ENCODE data around the gene MYL9.

DNA sequence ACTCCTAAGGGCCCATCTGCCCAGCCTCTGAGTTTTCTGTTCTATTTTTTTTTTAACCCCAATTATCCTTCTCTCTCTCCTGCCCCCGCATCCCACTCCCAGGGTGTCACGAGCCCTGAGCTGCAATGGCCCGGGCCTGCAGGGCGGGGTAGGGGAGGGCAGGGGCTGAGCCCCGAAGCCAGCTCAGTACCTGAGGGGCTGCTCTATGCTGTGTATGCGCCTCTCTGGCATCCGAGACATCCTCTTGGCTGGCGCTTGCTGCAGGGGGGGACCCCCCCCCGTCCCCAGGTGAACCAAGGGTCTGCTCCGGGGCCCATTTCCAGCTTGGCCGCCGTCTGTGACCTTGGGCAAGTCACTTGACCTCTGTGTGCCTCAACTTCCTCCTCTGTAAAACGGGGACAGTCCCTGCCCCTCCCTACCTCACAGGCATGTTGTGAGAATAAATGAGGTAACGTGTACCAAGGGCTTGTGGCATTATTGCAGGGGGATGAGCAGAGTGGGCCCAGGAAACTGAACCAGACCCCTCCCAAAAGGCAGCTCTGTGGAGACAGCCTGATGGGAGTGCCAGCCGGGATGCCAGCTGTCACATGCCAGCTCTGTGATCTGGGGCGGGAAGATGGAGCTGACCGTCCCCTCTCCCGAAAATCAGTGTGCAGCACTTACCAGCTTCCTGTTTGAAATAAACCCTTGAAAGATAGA, 13.0 kb upstream of the MYL9 start:
- TF ChIP-seq, protein P1, sequence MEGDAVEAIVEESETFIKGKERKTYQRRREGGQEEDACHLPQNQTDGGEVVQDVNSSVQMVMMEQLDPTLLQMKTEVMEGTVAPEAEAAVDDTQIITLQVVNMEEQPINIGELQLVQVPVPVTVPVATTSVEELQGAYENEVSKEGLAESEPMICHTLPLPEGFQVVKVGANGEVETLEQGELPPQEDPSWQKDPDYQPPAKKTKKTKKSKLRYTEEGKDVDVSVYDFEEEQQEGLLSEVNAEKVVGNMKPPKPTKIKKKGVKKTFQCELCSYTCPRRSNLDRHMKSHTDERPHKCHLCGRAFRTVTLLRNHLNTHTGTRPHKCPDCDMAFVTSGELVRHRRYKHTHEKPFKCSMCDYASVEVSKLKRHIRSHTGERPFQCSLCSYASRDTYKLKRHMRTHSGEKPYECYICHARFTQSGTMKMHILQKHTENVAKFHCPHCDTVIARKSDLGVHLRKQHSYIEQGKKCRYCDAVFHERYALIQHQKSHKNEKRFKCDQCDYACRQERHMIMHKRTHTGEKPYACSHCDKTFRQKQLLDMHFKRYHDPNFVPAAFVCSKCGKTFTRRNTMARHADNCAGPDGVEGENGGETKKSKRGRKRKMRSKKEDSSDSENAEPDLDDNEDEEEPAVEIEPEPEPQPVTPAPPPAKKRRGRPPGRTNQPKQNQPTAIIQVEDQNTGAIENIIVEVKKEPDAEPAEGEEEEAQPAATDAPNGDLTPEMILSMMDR (IDR thresholded peaks at IDR 0.05) = no peak
- TF ChIP-seq POLR2A (IDR thresholded peaks at IDR 0.05) = no peak

All from uterus (tissue), 2 donors.